ENCODE data around the gene MFRP.

MFRP gene

DNA sequence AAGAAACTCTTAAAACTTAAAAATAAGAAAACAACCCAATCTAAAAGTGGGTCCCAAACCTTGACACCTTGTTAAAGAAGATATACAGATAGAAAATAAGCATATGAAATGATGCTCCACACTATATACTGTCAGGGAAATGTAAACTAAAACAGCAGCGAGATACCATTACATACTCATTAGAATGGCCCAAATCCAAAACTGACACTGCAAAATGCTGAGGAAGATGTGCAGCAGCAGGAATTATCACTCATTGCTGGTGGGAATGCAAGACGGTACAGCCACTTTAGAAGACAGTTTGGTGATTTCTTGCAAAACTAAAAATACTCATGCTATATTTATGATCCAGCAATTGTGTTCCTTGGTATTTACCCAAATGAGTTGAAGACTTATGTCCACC lies 17.2 kb downstream of the MFRP start:
- Histone ChIP-seq H3K4me1 (ENCODE audit: insufficient read depth, low read length, poor library complexity, severe bottlenecking) (peaks cover 13% of the 10 kb centered on the region), H3F3A (ENCODE audit: low read depth) (no peaks in the 10 kb centered on the region), H3K4me3 (ENCODE audit: low read length, poor library complexity, severe bottlenecking) (no peak overlapping the region), H3K27me3 (ENCODE audit: insufficient read depth, low read length, poor library complexity, severe bottlenecking) (no peaks in the 10 kb centered on the region), H4K20me1 (ENCODE audit: insufficient read depth, low read length, poor library complexity, severe bottlenecking) (no peaks in the 10 kb centered on the region), H3K4me2 (ENCODE audit: low read depth, low read length, poor library complexity, severe bottlenecking) (no peak overlapping the region), H3K79me2 (ENCODE audit: insufficient read depth, low read length) (peaks cover under 1% of the 10 kb centered on the region; the same call in 1 of the 2 replicates), H3K36me3 (ENCODE audit: insufficient read depth, low read length) (no peaks in the 10 kb centered on the region), H3K9me2 (replicated peaks; ENCODE audit: low read depth, low read length) (no peaks in the 10 kb centered on the region), H3K9me3 (ENCODE audit: insufficient read depth, low read depth, low read length) (no peaks in the 10 kb centered on the region), H2AFZ (ENCODE audit: low read length) (no peak overlapping the region), H3K9ac (ENCODE audit: low read depth, low read length, poor library complexity, severe bottlenecking) (no peak overlapping the region)
- TF ChIP-seq CTCF (conservative IDR thresholded peaks at IDR 0.05; ENCODE audit: low read length) (no peak), EZH2phosphoT487 (IDR thresholded peaks at IDR 0.05; ENCODE audit: borderline replicate concordance) (no peak)

DNA sequence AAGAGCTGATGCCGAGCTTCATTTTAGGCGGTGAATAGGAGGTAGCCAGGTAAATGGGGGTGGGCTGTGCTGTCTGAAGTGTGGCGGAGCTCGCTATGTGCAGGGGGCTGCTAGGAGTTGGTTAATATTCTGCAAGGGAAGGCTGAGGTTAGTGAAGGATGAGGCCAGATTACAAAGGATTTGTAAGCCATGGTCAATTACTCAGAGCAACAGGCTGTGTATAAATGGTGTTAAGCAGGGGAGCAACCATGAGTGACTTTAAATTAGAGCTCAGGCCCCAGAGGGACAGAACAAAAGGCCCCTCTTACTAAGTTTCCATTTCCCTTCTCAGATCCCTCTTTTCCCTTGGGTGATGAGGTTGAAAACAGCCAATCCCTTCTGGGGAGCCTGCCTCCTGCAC lies 22.3 kb downstream of the MFRP start:
- no peak overlapping the region for H3K9ac ChIP-seq (ENCODE audit: low read depth, low read length, poor library complexity, severe bottlenecking)
- H3K36me3 ChIP-seq (ENCODE audit: insufficient read depth, low read length) = no peaks in the 10 kb centered on the region
- H3K4me3 ChIP-seq (ENCODE audit: low read length, poor library complexity, severe bottlenecking) = no peak overlapping the region
- no peaks in the 10 kb centered on the region for H3K9me3 ChIP-seq (ENCODE audit: insufficient read depth, low read depth, low read length)
- no peaks in the 10 kb centered on the region for H3F3A ChIP-seq (ENCODE audit: low read depth)
- H3K4me1 ChIP-seq (ENCODE audit: insufficient read depth, low read length, poor library complexity, severe bottlenecking) = peaks cover 15% of the 10 kb centered on the region
- TF ChIP-seq CTCF (conservative IDR thresholded peaks at IDR 0.05; ENCODE audit: low read length) (no peak), EZH2phosphoT487 (IDR thresholded peaks at IDR 0.05; ENCODE audit: borderline replicate concordance) (no peak)
- no peaks in the 10 kb centered on the region for H3K79me2 ChIP-seq (ENCODE audit: insufficient read depth, low read length)
- no peaks in the 10 kb centered on the region for H3K27me3 ChIP-seq (ENCODE audit: insufficient read depth, low read length, poor library complexity, severe bottlenecking)
- H2AFZ ChIP-seq (ENCODE audit: low read length) = no peak overlapping the region
- H4K20me1 ChIP-seq (ENCODE audit: insufficient read depth, low read length, poor library complexity, severe bottlenecking) = no peaks in the 10 kb centered on the region
- no peak overlapping the region for H3K4me2 ChIP-seq (ENCODE audit: low read depth, low read length, poor library complexity, severe bottlenecking)
- no peaks in the 10 kb centered on the region for H3K9me2 ChIP-seq (replicated peaks; ENCODE audit: low read depth, low read length)

- Histone ChIP-seq H3K4me2 (ENCODE audit: low read depth, low read length, poor library complexity, severe bottlenecking) (no peak overlapping the region), H2AFZ (ENCODE audit: low read length) (no peak overlapping the region), H3K27me3 (ENCODE audit: insufficient read depth, low read length, poor library complexity, severe bottlenecking) (no peaks in the 10 kb centered on the region), H3K4me3 (ENCODE audit: low read length, poor library complexity, severe bottlenecking) (no peak overlapping the region), H3K9me2 (replicated peaks; ENCODE audit: low read depth, low read length) (no peaks in the 10 kb centered on the region), H4K20me1 (ENCODE audit: insufficient read depth, low read length, poor library complexity, severe bottlenecking) (no peaks in the 10 kb centered on the region), H3K36me3 (ENCODE audit: insufficient read depth, low read length) (no peaks in the 10 kb centered on the region), H3F3A (ENCODE audit: low read depth) (no peaks in the 10 kb centered on the region), H3K79me2 (ENCODE audit: insufficient read depth, low read length) (no peaks in the 10 kb centered on the region), H3K9ac (ENCODE audit: low read depth, low read length, poor library complexity, severe bottlenecking) (no peak overlapping the region), H3K9me3 (ENCODE audit: insufficient read depth, low read depth, low read length) (no peaks in the 10 kb centered on the region), H3K4me1 (ENCODE audit: insufficient read depth, low read length, poor library complexity, severe bottlenecking) (peaks cover 15% of the 10 kb centered on the region)
- TF ChIP-seq EZH2phosphoT487 (IDR thresholded peaks at IDR 0.05; ENCODE audit: borderline replicate concordance) (no peak), CTCF (conservative IDR thresholded peaks at IDR 0.05; ENCODE audit: low read length) (peak; percentile 86)
These were observed 22.9 kb downstream of the MFRP start for GRCh38 chr11:119323532-119324033.
